Endodermal cell (in vitro differentiated cells): Measurements from ENCODE around the gene FTO. TPM values are rescaled to one million over a fixed set of nuclear protein-coding genes. Genes with fewer than 3 reads are reported as not detected.

Experiments
- DNase-seq: peaks from one replicate; pipeline ENCODE4 v3.0.0-alpha.2; 2017
- H3K27ac ChIP-seq: 2 replicates; pipeline ENCODE4 v1.5.1; 2013; ENCODE audit warnings: mild to moderate bottlenecking, low read depth, low read length, moderate library complexity
- H3K27me3 ChIP-seq: 2 replicates; pipeline ENCODE4 v1.6.1; 2013; ENCODE audit warnings: mild to moderate bottlenecking, low read length, moderate library complexity; ENCODE audit not compliant: insufficient read depth, control insufficient read depth, poor library complexity, severe bottlenecking
- H3K36me3 ChIP-seq: 2 replicates; pipeline ENCODE4 v1.7.0; 2013; ENCODE audit warnings: mild to moderate bottlenecking, low read length, moderate library complexity; ENCODE audit not compliant: control insufficient read depth, insufficient read depth
- H3K4me1 ChIP-seq: one replicate; pipeline ENCODE4 v1.7.0; 2013; ENCODE audit warnings: low read length; ENCODE audit not compliant: control insufficient read depth, insufficient read depth
- H3K4me3 ChIP-seq: 2 replicates; pipeline ENCODE4 v1.5.1; 2013; ENCODE audit warnings: mild to moderate bottlenecking, low read length, moderate library complexity
- H3K9ac ChIP-seq: 2 replicates; pipeline ENCODE4 v1.6.1; 2013; ENCODE audit warnings: mild to moderate bottlenecking, low read length, moderate library complexity; ENCODE audit not compliant: poor library complexity, severe bottlenecking; ENCODE audit errors: extremely low read depth
- H3K9me3 ChIP-seq: 2 replicates; pipeline ENCODE4 v1.6.1; 2013; ENCODE audit warnings: mild to moderate bottlenecking, low read length, moderate library complexity; ENCODE audit not compliant: control insufficient read depth
- H3K27ac Mint-ChIP-seq: 2 replicates; pipeline ENCODE4 v1.8.0; 2020; ENCODE audit warnings: mixed read lengths
- H3K27me3 Mint-ChIP-seq: 2 replicates; pipeline ENCODE4 v1.8.0; 2021; ENCODE audit warnings: mild to moderate bottlenecking, mixed read lengths; ENCODE audit not compliant: insufficient read depth
- H3K36me3 Mint-ChIP-seq: 2 replicates; pipeline ENCODE4 v1.8.0; 2020; ENCODE audit warnings: low read depth, mixed read lengths
- H3K4me1 Mint-ChIP-seq: 2 replicates; pipeline ENCODE4 v1.8.0; 2020; ENCODE audit warnings: mixed read lengths
- H3K4me3 Mint-ChIP-seq: 2 replicates; pipeline ENCODE4 v1.8.0; 2020; ENCODE audit warnings: mild to moderate bottlenecking, moderate library complexity, mixed read lengths
- H3K9me3 Mint-ChIP-seq: 2 replicates; pipeline ENCODE4 v1.8.0; 2020; ENCODE audit warnings: mild to moderate bottlenecking, mixed read lengths
- CTCF ChIP-seq: fragments of 200-600 bp; sonication (generic); conservative IDR thresholded peaks from 2 replicates; pipeline ENCODE4 v1.5.0; 2021; ENCODE audit warnings: antibody characterized with exemption, mild to moderate bottlenecking
- WGBS, 2 experiments: methylation state at CpG; one replicate each; pipeline versions ENCODE4 v1.1.5 to v1.1.7; 2013; ENCODE audit warnings: missing lambda C conversion rate in 2 of 2, mixed read lengths in 1 of 2; ENCODE audit not compliant: insufficient coverage in 1 of 2, insufficient read length in 1 of 2; 5-methylcytosine and 5-hydroxymethylcytosine counted together
- total RNA-seq, 2 donors: library from RNA; stranded (reverse); fragmentation: NEBNext Ultra II Directional in 1 of 2; extraction: Animal tissue kit (Norgen Biotek cat#: 25700) in 1 of 2; gene quantifications; 2 replicates in 1 of 2; 3 replicates in 1 of 2; pipeline ENCODE4 v1.2.1, GENCODE V29; 2021

Gene FTO
- total RNA-seq, 2 donors from 2014 or later = 80.3 to 102 TPM

- no peak for TF ChIP-seq CTCF
- 86 to 91% methylated on average over 4 of the region's 4 CpGs for WGBS, 2 experiments
- Mint-ChIP-seq H3K4me1 (peaks cover 41% of the 10 kb centered on the region), H3K27ac (no peak overlapping the region), H3K36me3 (peaks cover 2% of the 10 kb centered on the region), H3K9me3 (peaks cover 12% of the 10 kb centered on the region), H3K27me3 (peaks cover 8% of the 10 kb centered on the region), H3K4me3 (no peak overlapping the region)
- Histone ChIP-seq H3K9ac (no peak overlapping the region), H3K27ac (no peak overlapping the region), H3K27me3 (no peaks in the 10 kb centered on the region), H3K9me3 (peaks cover 9% of the 10 kb centered on the region), H3K4me1 (peaks cover 10% of the 10 kb centered on the region), H3K4me3 (no peak overlapping the region), H3K36me3 (no peaks in the 10 kb centered on the region)
- no peak for DNase-seq
Observed at GRCh38 chr16:54142787-54143186, 438.8 kb downstream of the FTO start.

- Histone ChIP-seq H3K27me3 (no peaks in the 10 kb centered on the region), H3K36me3 (no peaks in the 10 kb centered on the region), H3K9me3 (peaks cover 3% of the 10 kb centered on the region), H3K9ac (no peak overlapping the region), H3K4me3 (no peak overlapping the region), H3K27ac (peak overlapping the region; percentile 76), H3K4me1 (peaks cover 10% of the 10 kb centered on the region)
- Mint-ChIP-seq H3K9me3 (peaks cover 7% of the 10 kb centered on the region), H3K36me3 (no peaks in the 10 kb centered on the region), H3K4me1 (peaks cover 41% of the 10 kb centered on the region), H3K27me3 (peaks cover 8% of the 10 kb centered on the region), H3K4me3 (no peak overlapping the region), H3K27ac (no peak overlapping the region)
- no peak for DNase-seq
- TF ChIP-seq CTCF = no peak
- WGBS, 2 experiments = 88 to 98% methylated on average over 4 of the region's 4 CpGs
Observed at GRCh38 chr16:54143410-54143809, 439.5 kb downstream of the FTO start.

GRCh38 chr16:54143934-54144571, 440.1 kb downstream of the FTO start:
- H3K36me3 Mint-ChIP-seq = no peaks in the 10 kb centered on the region
- H3K4me3 ChIP-seq = no peak overlapping the region
- H3K27ac ChIP-seq = peak overlapping the region; percentile 76
- H3K9me3 ChIP-seq = peaks cover 4% of the 10 kb centered on the region
- H3K27me3 Mint-ChIP-seq = peaks cover 8% of the 10 kb centered on the region
- DNase-seq = no peak
- 78 to 88% methylated on average over 9 to 13 of the region's 13 CpGs for WGBS, 2 experiments
- no peaks in the 10 kb centered on the region for H3K27me3 ChIP-seq
- no peak overlapping the region for H3K9ac ChIP-seq
- H3K4me1 Mint-ChIP-seq = peaks cover 38% of the 10 kb centered on the region
- no peak for TF ChIP-seq CTCF
- no peak overlapping the region for H3K27ac Mint-ChIP-seq
- H3K4me1 ChIP-seq = peaks cover 10% of the 10 kb centered on the region
- peaks cover 2% of the 10 kb centered on the region for H3K9me3 Mint-ChIP-seq
- no peaks in the 10 kb centered on the region for H3K36me3 ChIP-seq
- no peak overlapping the region for H3K4me3 Mint-ChIP-seq
